Kidney (tissue), 14 donors: ENCODE data around the gene CAND2. TPM values are rescaled to one million over a fixed set of nuclear protein-coding genes. Genes with fewer than 3 reads are reported as not detected.

ENCODE experiments used
- DNase-seq, 5 donors: peaks; one replicate each; pipeline ENCODE4 v3.0.0-alpha.2; 2013 to 2020
- FAIRE-seq: peaks from 2 replicates; lab custom pipeline; 2012; peaks lifted over from hg19 to GRCh38; lab: Jason Lieb, UNC
- H3K27ac ChIP-seq, 2 donors: one replicate each; pipeline ENCODE4 v1.7.0; 2013; ENCODE audit warnings: low read depth in 2 of 2, low read length in 2 of 2, inconsistent platforms in 1 of 2
- H3K27me3 ChIP-seq: one replicate; pipeline ENCODE4 v1.7.1; 2013; ENCODE audit warnings: low read length, inconsistent platforms; ENCODE audit not compliant: control insufficient read depth, insufficient read depth
- H3K36me3 ChIP-seq, 3 donors: one replicate each; pipeline versions ENCODE4 v1.7.0 to v1.7.1; 2013; ENCODE audit warnings: low read length in 3 of 3, control low read depth in 1 of 3, inconsistent platforms in 1 of 3; ENCODE audit not compliant: insufficient read depth in 3 of 3, control insufficient read depth in 2 of 3
- H3K4me1 ChIP-seq, 3 donors: one replicate each; pipeline versions ENCODE4 v1.7.0 to v1.7.1; 2013; ENCODE audit warnings: low read length in 3 of 3, inconsistent platforms in 1 of 3, low read depth in 1 of 3; ENCODE audit not compliant: control insufficient read depth in 2 of 3, insufficient read depth in 2 of 3
- H3K4me3 ChIP-seq, 3 donors: one replicate each; pipeline versions ENCODE4 v1.7.0 to v1.8.1; 2013; ENCODE audit warnings: low read length in 3 of 3, control low read depth in 1 of 3, inconsistent platforms in 1 of 3
- H3K9ac ChIP-seq, 3 donors: one replicate each; pipeline versions ENCODE4 v1.7.0 to v1.7.1; 2013; ENCODE audit warnings: low read length in 3 of 3, control low read depth in 1 of 3, inconsistent platforms in 1 of 3
- H3K9me3 ChIP-seq, 3 donors: one replicate each; pipeline versions ENCODE4 v1.7.0 to v1.7.1; 2013; ENCODE audit warnings: low read length in 3 of 3, control low read depth in 1 of 3, inconsistent platforms in 1 of 3; ENCODE audit not compliant: control insufficient read depth in 2 of 3, insufficient read depth in 1 of 3
- CTCF ChIP-seq: IDR thresholded peaks from 3 replicates; pipeline ENCODE4 v1.5.1; 2012; ENCODE audit warnings: mild to moderate bottlenecking, moderate library complexity, borderline replicate concordance; ENCODE audit not compliant: insufficient read depth; ENCODE audit errors: extremely low read depth
- intact Hi-C: fragments of 100-400 bp; cut with DNase I; formaldehyde crosslinking; loops from one replicate; pipeline ENCODE4 v1.11.1; 2022
- polyA plus RNA-seq: library from polyadenylated mRNA; stranded (reverse); fragments of 350-450 nt; fragmentation: Illumina TruSeq; extraction: RNeasy Lipid Tissue Mini Kit (QIAGEN cat#74804); gene quantifications from one replicate; pipeline ENCODE4 v1.2.3, GENCODE V29; 2014; ENCODE audit warnings: low read depth, low replicate concordance; ENCODE audit not compliant: insufficient read depth
- total RNA-seq: library from RNA; stranded (reverse); fragmentation: NEBNext Ultra II Directional; extraction: Animal tissue kit (Norgen Biotek cat#: 25700); gene quantifications from one replicate; pipeline ENCODE4 v1.2.1, GENCODE V29; 2021
- donor health status: control.
- donor health status: control.
- donor health status: control.
- donor health status: control.
- donor health status: control.
- donor health status: DM: yes; HTN: yes; CAD: no.
- donor health status: Normal renal cell carcinoma (clear cell type).

CAND2 gene
- total and polyA plus RNA-seq, 2 donors from 2014 or later: 3.9 to 7.1 TPM

- peak; percentile 82 for FAIRE-seq
- no peak overlapping the region for H3K27ac ChIP-seq
- TF ChIP-seq CTCF: peak; percentile 95
- no peak overlapping the region for H3K4me3 ChIP-seq
- no peaks in the 10 kb centered on the region for H3K4me1 ChIP-seq
- DNase-seq: peak; percentile 87 to 94 (median 90)
- H3K9me3 ChIP-seq: peaks cover 0 to 5% (median 0%) of the 10 kb centered on the region in 3 donors
- H3K27me3 ChIP-seq: no peaks in the 10 kb centered on the region
- no peak overlapping the region for H3K9ac ChIP-seq
- H3K36me3 ChIP-seq: no peaks in the 10 kb centered on the region
- intact Hi-C loops: loop anchor here (10.0 kb wide), 1 partner anchor 116 kb away; no protein-coding TSS in a partner anchor
Observed at GRCh38 chr3:12868039-12869034, 71.9 kb downstream of the CAND2 start.

- DNase-seq: peak; percentile 74 to 92 (median 82)
- TF ChIP-seq CTCF: no peak
Observed at GRCh38 chr3:12869035-12869621, 72.6 kb downstream of the CAND2 start.

GRCh38 chr3:12870942-12871341 is 74.5 kb downstream of the CAND2 start:
- FAIRE-seq: no peak
- intact Hi-C loops: no loop called here

More at GRCh38 chr3:12869035-12869621, 72.6 kb downstream of the CAND2 start:
- no peak overlapping the region for H3K4me3 ChIP-seq
- H3K9me3 ChIP-seq: peaks cover 0 to 5% (median 0%) of the 10 kb centered on the region in 3 donors
- no peak overlapping the region for H3K9ac ChIP-seq
- no peak overlapping the region for H3K27ac ChIP-seq
- H3K27me3 ChIP-seq: no peaks in the 10 kb centered on the region
- no peaks in the 10 kb centered on the region for H3K36me3 ChIP-seq
- no peak for FAIRE-seq
- intact Hi-C loops: loop anchor here (10.0 kb wide), 1 partner anchor 116 kb away; no protein-coding TSS in a partner anchor
- no peaks in the 10 kb centered on the region for H3K4me1 ChIP-seq

More at GRCh38 chr3:12870942-12871341, 74.5 kb downstream of the CAND2 start:
- DNase-seq: no peak
- no peaks in the 10 kb centered on the region for H3K4me1 ChIP-seq
- H3K27me3 ChIP-seq: no peaks in the 10 kb centered on the region
- no peaks in the 10 kb centered on the region for H3K36me3 ChIP-seq
- H3K9me3 ChIP-seq: no peaks in the 10 kb centered on the region
- H3K27ac ChIP-seq: no peak overlapping the region
- no peak for TF ChIP-seq CTCF
- H3K4me3 ChIP-seq: no peak overlapping the region
- H3K9ac ChIP-seq: no peak overlapping the region
